Lower leg skin (tissue), 3 donors: ENCODE data around the gene TBC1D21.

Experiments used
- CTCF ChIP-seq, 3 donors: fragments of 450-650 bp; IDR thresholded peaks; one replicate each; pipeline ENCODE4 v1.5.1; 2016; ENCODE audit warnings: antibody characterized with exemption in 3 of 3, mild to moderate bottlenecking in 3 of 3, moderate library complexity in 2 of 3
- POLR2A ChIP-seq, 2 donors: fragments of 450-650 bp; IDR thresholded peaks; one replicate each; pipeline ENCODE4 v1.6.1; 2016 to 2017; ENCODE audit warnings: antibody characterized with exemption in 2 of 2, mild to moderate bottlenecking in 1 of 2, moderate library complexity in 1 of 2

GRCh38 chr15:73922186-73923151 is 49.1 kb downstream of the TBC1D21 start:
- TF ChIP-seq CTCF (IDR thresholded peaks at IDR 0.05): no peak
- TF ChIP-seq POLR2A (IDR thresholded peaks at IDR 0.05): no peak
